MCF 10A (cell line): ENCODE results near the gene MAGEF1. TPM values are rescaled to one million over a fixed set of nuclear protein-coding genes. Genes with fewer than 3 reads are reported as not detected.
A peak's percentile ranks its signal among the peaks of the same experiment; 100 is the strongest.

ENCODE experiments used
- BruUV-seq: library from RNA; stranded (reverse); fragments of 400-500 nt; replicated peaks from 2 replicates; lab custom pipeline; 2021; lab: Mats Ljungman, UMichigan
- CTCF ChIA-PET: fragments of 300-600 bp; sonication (Branson Sonifier 250); formaldehyde crosslinking; extraction: SDS; loops from one replicate; lab custom pipeline; 2021; ENCODE audit warnings: antibody characterized with exemption, inconsistent platforms; lab: Yijun Ruan, JAX
- POLR2A ChIA-PET: fragments of 300-600, 350-650 bp; sonication (Branson Sonifier 250); formaldehyde crosslinking; extraction: SDS; loops from one replicate; lab custom pipeline; 2020; ENCODE audit warnings: antibody characterized with exemption, inconsistent platforms; lab: Yijun Ruan, JAX
- DNase-seq: peaks from one replicate; pipeline ENCODE4 v3.0.0-alpha.2; 2018; ENCODE audit not compliant: unreplicated experiment
- H3K27ac Mint-ChIP-seq: one replicate; pipeline ENCODE4 v1.8.0; 2022; ENCODE audit warnings: mild to moderate bottlenecking, low read depth, mixed read lengths; ENCODE audit not compliant: unreplicated experiment
- H3K27me3 Mint-ChIP-seq: one replicate; pipeline ENCODE4 v1.8.0; 2022; ENCODE audit warnings: mixed read lengths; ENCODE audit not compliant: insufficient read depth, unreplicated experiment
- H3K36me3 Mint-ChIP-seq: one replicate; pipeline ENCODE4 v1.8.0; 2022; ENCODE audit warnings: mild to moderate bottlenecking, moderate library complexity, mixed read lengths; ENCODE audit not compliant: insufficient read depth, unreplicated experiment
- H3K4me1 Mint-ChIP-seq: one replicate; pipeline ENCODE4 v1.8.0; 2022; ENCODE audit warnings: mixed read lengths; ENCODE audit not compliant: insufficient read depth, unreplicated experiment
- H3K4me3 Mint-ChIP-seq: one replicate; pipeline ENCODE4 v1.8.0; 2022; ENCODE audit warnings: mild to moderate bottlenecking, moderate library complexity, mixed read lengths; ENCODE audit not compliant: unreplicated experiment
- H3K9me3 Mint-ChIP-seq: one replicate; pipeline ENCODE4 v1.8.0; 2022; ENCODE audit warnings: mixed read lengths; ENCODE audit not compliant: unreplicated experiment
- CTCF ChIP-seq: fragments of 200-600 bp; IDR thresholded peaks from one replicate; pipeline ENCODE4 v1.8.0; 2022; ENCODE audit warnings: antibody characterized with exemption, mild to moderate bottlenecking; ENCODE audit not compliant: unreplicated experiment
- intact Hi-C: fragments of 100-400 bp; cut with micrococcal nuclease; formaldehyde crosslinking; loops from 2 replicates; pipeline ENCODE4 v1.14.1; 2022
- total RNA-seq: library from RNA; stranded (reverse); gene quantifications from 2 replicates; pipeline ENCODE4 v1.2.3, GENCODE V29; 2022

The MAGEF1 gene
- total RNA-seq, 1 experiment from 2014 or later, result 34.5 TPM

DNA sequence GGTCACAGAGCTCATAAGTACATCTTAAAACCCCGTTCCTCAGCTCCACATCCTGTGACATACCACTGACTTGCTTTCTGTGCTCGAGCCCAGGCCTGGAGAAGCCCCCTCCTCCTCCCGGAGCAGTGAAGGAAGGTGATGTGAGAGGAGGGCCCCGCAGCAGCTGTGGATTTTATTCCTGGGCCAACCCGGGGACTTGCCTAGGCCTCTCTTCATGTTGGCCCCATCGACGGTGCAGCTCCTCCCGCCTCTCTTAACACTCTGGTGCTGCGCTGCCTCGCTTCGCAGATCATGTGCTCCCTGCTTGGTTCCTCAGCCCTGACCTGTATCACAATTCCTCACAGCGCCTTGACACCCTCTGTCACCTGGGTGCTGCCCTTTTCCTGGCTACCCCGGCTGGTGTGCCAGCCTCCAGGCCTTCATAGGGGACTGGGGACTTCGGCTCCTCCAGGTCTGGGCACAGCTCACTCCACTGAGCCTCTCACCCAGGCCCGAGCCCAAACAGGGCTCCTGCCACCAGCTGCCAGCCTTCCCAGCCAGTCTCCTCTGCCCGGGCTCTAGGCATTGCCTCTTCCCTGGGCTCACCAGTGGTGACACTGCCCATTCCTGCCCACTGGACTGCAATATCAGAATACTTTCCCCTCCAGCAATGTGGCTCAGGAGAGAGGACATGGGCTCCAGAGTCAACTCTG is 21.5 kb downstream of the MAGEF1 start:
- no peak overlapping the region for H3K27ac Mint-ChIP-seq
- H3K27me3 Mint-ChIP-seq, result no peaks in the 10 kb centered on the region
- no peak for TF ChIP-seq CTCF
- peaks cover 15% of the 10 kb centered on the region for H3K4me1 Mint-ChIP-seq
- no peak overlapping the region for H3K4me3 Mint-ChIP-seq
- no peak for DNase-seq
- no peaks in the 10 kb centered on the region for H3K36me3 Mint-ChIP-seq
- intact Hi-C loops, result no loop called here
- no peaks in the 10 kb centered on the region for H3K9me3 Mint-ChIP-seq
- ChIA-PET CTCF (interaction anchor here (0.7 to 1.4 kb wide), 4 partner anchors 29 to 114 kb away, joined by 3 read pairs; no protein-coding TSS in a partner anchor), POLR2A (interaction anchor here (0.8 to 1.1 kb wide), 2 partner anchors 15 to 36 kb away, joined by 3 read pairs; no protein-coding TSS in a partner anchor)
- BruUV-seq, result no TSS peak

GRCh38 chr3:184688882-184689271 is 23.0 kb downstream of the MAGEF1 start:
- Mint-ChIP-seq H3K36me3 (no peaks in the 10 kb centered on the region), H3K4me3 (no peak overlapping the region), H3K27ac (peak overlapping the region; percentile 12), H3K27me3 (no peaks in the 10 kb centered on the region), H3K9me3 (no peaks in the 10 kb centered on the region), H3K4me1 (peaks cover 15% of the 10 kb centered on the region)
- intact Hi-C loops, result no loop called here
- POLR2A ChIA-PET, result interaction anchor here (0.5 to 2.0 kb wide), 14 partner anchors 8 to 370 kb away, joined by 3 to 10 read pairs (median 4); partner anchors contain the start of genes EPHB3, MAGEF1 and VPS8
- BruUV-seq, result no TSS peak
- CTCF ChIA-PET, result interaction anchor here (0.6 to 1.4 kb wide), 4 partner anchors 60 to 671 kb away, joined by 3 to 4 read pairs (median 3); no protein-coding TSS in a partner anchor
- no peak for DNase-seq
- TF ChIP-seq CTCF, result no peak

DNA sequence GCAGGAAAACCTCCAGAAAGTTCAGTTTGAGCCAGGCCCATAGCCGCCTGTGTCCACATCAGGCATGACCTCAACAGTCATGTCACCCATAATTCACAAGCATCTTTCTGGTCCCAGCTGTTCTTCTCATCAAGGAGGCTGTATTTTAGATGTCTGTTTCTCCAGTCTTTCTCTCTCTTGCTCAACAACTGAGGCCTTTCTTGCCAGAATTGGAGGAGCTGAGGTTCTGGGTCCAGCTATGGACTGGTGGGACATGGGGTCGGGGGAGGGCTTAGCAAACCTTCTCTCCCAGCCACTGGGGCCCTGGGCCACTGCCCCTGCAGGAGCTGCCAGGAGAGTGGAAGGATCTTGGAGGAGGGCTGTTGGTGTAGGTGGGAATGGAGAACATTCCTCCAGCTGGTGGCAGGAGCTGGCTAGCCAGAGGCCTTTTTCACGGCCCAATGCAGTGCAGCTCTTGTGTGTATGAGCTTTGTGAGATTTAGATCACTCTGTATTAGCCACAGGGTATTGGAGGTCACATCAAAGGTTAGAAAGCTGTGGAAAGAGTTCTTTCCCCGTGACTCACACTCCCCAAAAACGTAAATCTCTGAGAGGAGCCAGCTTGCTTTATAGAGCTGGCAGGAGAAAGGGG is 23.5 kb downstream of the MAGEF1 start:
- peak; percentile 56 for DNase-seq
- ChIA-PET POLR2A (interaction anchor here (0.5 to 2.0 kb wide), 14 partner anchors 9 to 369 kb away, joined by 3 to 10 read pairs (median 4); partner anchors contain the start of genes EPHB3, MAGEF1 and VPS8), CTCF (interaction anchor here (0.6 to 1.4 kb wide), 9 partner anchors 39 to 1904 kb away, joined by 3 to 4 read pairs (median 3); no protein-coding TSS in a partner anchor)
- Mint-ChIP-seq H3K36me3 (no peaks in the 10 kb centered on the region), H3K4me1 (peaks cover 15% of the 10 kb centered on the region), H3K27ac (peak overlapping the region; percentile 12), H3K9me3 (no peaks in the 10 kb centered on the region), H3K4me3 (no peak overlapping the region), H3K27me3 (no peaks in the 10 kb centered on the region)
- intact Hi-C loops, result no loop called here
- BruUV-seq, result no TSS peak
- TF ChIP-seq CTCF, result no peak
